K562 (cell line): ENCODE measurements around the gene DCUN1D4.

ENCODE experiments used
- ZBTB2 ChIP-seq: fragments of 450-650 bp; IDR thresholded peaks from 2 replicates; pipeline ENCODE4 v1.6.1; 2016; ENCODE audit warnings: antibody characterized with exemption
- TF ChIP-seq, protein P1 (sequence below): sonication (generic); formaldehyde crosslinking; IDR thresholded peaks from 2 replicates; pipeline ENCODE4 v1.8.0; 2022; ENCODE audit warnings: missing genetic modification reagents, mild to moderate bottlenecking, borderline replicate concordance

DNA sequence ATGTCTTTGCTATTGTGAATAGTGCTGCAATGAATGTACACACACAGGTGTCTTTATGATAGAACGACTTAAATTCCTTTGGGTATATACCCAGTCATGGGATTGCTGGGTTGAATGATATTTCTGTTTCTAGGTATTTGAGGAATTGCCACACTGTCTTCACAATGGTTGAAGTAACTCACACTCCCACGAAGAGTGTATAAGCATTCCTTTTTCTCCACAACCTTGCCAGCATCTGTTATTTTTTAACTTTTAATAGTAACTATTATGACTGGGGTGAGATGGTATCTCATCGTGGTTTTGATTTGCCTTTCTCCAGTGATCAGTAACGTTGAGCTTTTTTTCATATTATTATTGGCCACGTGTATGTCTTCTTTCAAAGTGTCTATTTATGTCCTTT, 17.6 kb upstream of the DCUN1D4 start:
- no peak for TF ChIP-seq ZBTB2
- TF ChIP-seq, protein P1, sequence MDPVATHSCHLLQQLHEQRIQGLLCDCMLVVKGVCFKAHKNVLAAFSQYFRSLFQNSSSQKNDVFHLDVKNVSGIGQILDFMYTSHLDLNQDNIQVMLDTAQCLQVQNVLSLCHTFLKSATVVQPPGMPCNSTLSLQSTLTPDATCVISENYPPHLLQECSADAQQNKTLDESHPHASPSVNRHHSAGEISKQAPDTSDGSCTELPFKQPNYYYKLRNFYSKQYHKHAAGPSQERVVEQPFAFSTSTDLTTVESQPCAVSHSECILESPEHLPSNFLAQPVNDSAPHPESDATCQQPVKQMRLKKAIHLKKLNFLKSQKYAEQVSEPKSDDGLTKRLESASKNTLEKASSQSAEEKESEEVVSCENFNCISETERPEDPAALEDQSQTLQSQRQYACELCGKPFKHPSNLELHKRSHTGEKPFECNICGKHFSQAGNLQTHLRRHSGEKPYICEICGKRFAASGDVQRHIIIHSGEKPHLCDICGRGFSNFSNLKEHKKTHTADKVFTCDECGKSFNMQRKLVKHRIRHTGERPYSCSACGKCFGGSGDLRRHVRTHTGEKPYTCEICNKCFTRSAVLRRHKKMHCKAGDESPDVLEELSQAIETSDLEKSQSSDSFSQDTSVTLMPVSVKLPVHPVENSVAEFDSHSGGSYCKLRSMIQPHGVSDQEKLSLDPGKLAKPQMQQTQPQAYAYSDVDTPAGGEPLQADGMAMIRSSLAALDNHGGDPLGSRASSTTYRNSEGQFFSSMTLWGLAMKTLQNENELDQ = no peak
